Measurements from ENCODE around the gene CBX2. TPM values are rescaled to one million over a fixed set of nuclear protein-coding genes. Genes with fewer than 3 reads are reported as not detected.

Gene CBX2
- total and polyA plus RNA-seq, 2 of the 4 experiments (the other 2 are of a cell fraction), result 2.0 to 3.2 TPM

GRCh38 chr17:79738643-79739042, 39.3 kb upstream of the CBX2 start:
- Histone ChIP-seq H3K9ac (ENCODE audit: low read depth, low read length) (no peak overlapping the region), H3K4ac (ENCODE audit: low read depth, low read length) (no peak overlapping the region), H2BK120ac (ENCODE audit: low read depth, low read length) (no peak overlapping the region), H2AK5ac (ENCODE audit: low read depth, low read length) (no peak overlapping the region), H2AK9ac (replicated peaks; ENCODE audit: low read depth, low read length, poor library complexity) (no peak overlapping the region), H3K9me3 (ENCODE audit: control insufficient read depth, insufficient read depth, low read length) (no peaks in the 10 kb centered on the region), H3K56ac (ENCODE audit: extremely low read depth, insufficient read depth, low read length) (no peak overlapping the region), H3K23ac (ENCODE audit: low read depth, low read length) (no peak overlapping the region), H3K4me2 (ENCODE audit: low read depth, low read length) (no peak overlapping the region), H3K27me3 (ENCODE audit: control insufficient read depth, insufficient read depth, low read length) (peaks cover 63% of the 10 kb centered on the region), H4K5ac (ENCODE audit: low read depth, low read length) (no peak overlapping the region), H4K91ac (ENCODE audit: insufficient read depth, low read depth, low read length) (no peak overlapping the region), H3K36me3 (ENCODE audit: control insufficient read depth, insufficient read depth, low read length) (no peaks in the 10 kb centered on the region), H3K79me1 (ENCODE audit: low read depth in 1 of 2, low read length in 2 of 2) (no peaks in the 10 kb centered on the region), H3K18ac (ENCODE audit: low read depth, low read length) (no peak overlapping the region), H2AFZ (replicated peaks; ENCODE audit: low read length, poor library complexity) (no peak overlapping the region), H3K9me1 (ENCODE audit: insufficient read depth, low read length) (no peaks in the 10 kb centered on the region), H3K27ac (ENCODE audit: insufficient read depth, low read length) (no peak overlapping the region), H3K14ac (replicated peaks; ENCODE audit: low read depth, low read length) (no peak overlapping the region), H4K8ac (ENCODE audit: low read depth in 2 of 2, low read length in 2 of 2) (no peak overlapping the region), H4K20me1 (ENCODE audit: insufficient read depth, low read length) (no peaks in the 10 kb centered on the region), H3K4me3 (ENCODE audit: insufficient read depth, low read depth, low read length) (no peak overlapping the region), H2BK15ac (ENCODE audit: low read depth, low read length) (no peak overlapping the region), H2BK20ac (ENCODE audit: low read depth, low read length) (no peak overlapping the region), H2BK5ac (ENCODE audit: low read depth, low read length, poor library complexity, severe bottlenecking) (no peak overlapping the region), H3K4me1 (ENCODE audit: control insufficient read depth, insufficient read depth, low read length) (no peaks in the 10 kb centered on the region)
- dilution Hi-C loops (cut with HindIII; ENCODE audit: low sequenced_read_pairs, unreplicated experiment) (no loop called here), intact Hi-C loops (cut with micrococcal nuclease) (no loop called here), in situ Hi-C loops (cut with MboI; ENCODE audit: low sequenced_read_pairs) (no loop called here)
- DNase-seq (no peak), ATAC-seq (ENCODE audit: low read depth) (no peak)
- no TSS peak for BruUV-seq (replicated peaks)
- POLR2A ChIA-PET (ENCODE audit: unreplicated experiment), result no interaction called here
- CTCF ChIA-PET, result no interaction called here
- WGBS, 2 experiments (ENCODE audit: extremely low coverage in 2 of 2, insufficient read length in 1 of 2), result 81% methylated on average over 11 of the region's 14 CpGs; no CpG with 5 or more reads in 1 of the 2 experiments
- TF ChIP-seq USF2 (IDR thresholded peaks at IDR 0.05; ENCODE audit: low read depth, low read length) (no peak), CEBPB (IDR thresholded peaks at IDR 0.05; ENCODE audit: low read depth, low read length) (no peak), BHLHE40 (IDR thresholded peaks at IDR 0.05; ENCODE audit: low read depth, low read length) (no peak), FOS (IDR thresholded peaks at IDR 0.05; ENCODE audit: low read depth, low read length) (no peak), NFE2L2 (IDR thresholded peaks at IDR 0.05; ENCODE audit: low read depth, low read length) (no peak), MAZ (IDR thresholded peaks at IDR 0.05; ENCODE audit: borderline replicate concordance, low read depth, low read length) (no peak), RCOR1 (IDR thresholded peaks at IDR 0.05; ENCODE audit: insufficient replicate concordance, low read length) (no peak), MAFK (IDR thresholded peaks at IDR 0.05; ENCODE audit: low read depth, low read length) (no peak), RAD21 (IDR thresholded peaks at IDR 0.05; ENCODE audit: low read length) (no peak), MXI1 (IDR thresholded peaks at IDR 0.05; ENCODE audit: borderline replicate concordance, low read depth, low read length) (no peak)
